ENCODE data around the gene GALNT2.

The GALNT2 gene

GRCh38 chr1:230310381-230311163, 243.5 kb downstream of the GALNT2 start:
- DNase-seq, result peak; percentile 45

- no peak for DNase-seq
These were observed 245.6 kb downstream of the GALNT2 start for GRCh38 chr1:230312676-230313075.

- no peak for DNase-seq
These were observed 246.6 kb downstream of the GALNT2 start for GRCh38 chr1:230313453-230314141.

GRCh38 chr1:230314142-230314470, 247.1 kb downstream of the GALNT2 start:
- DNase-seq, result no peak

GRCh38 chr1:230315099-230315498, 248.1 kb downstream of the GALNT2 start:
- no peak for DNase-seq

GRCh38 chr1:230316864-230317745, 250.1 kb downstream of the GALNT2 start:
- no peak for DNase-seq

- no peak for DNase-seq
These were observed 251.1 kb downstream of the GALNT2 start for GRCh38 chr1:230317823-230318819.

GRCh38 chr1:230319014-230319747, 252.1 kb downstream of the GALNT2 start:
- DNase-seq, result no peak

- no peak for DNase-seq
These were observed 253.8 kb downstream of the GALNT2 start for GRCh38 chr1:230320804-230321203.

GRCh38 chr1:230321341-230321740, 254.3 kb downstream of the GALNT2 start:
- DNase-seq, result no peak

GRCh38 chr1:230321741-230322420, 254.8 kb downstream of the GALNT2 start:
- DNase-seq, result no peak

- no peak for DNase-seq
These were observed 255.4 kb downstream of the GALNT2 start for GRCh38 chr1:230322421-230322756.

GRCh38 chr1:230322967-230323547, 256.0 kb downstream of the GALNT2 start:
- no peak for DNase-seq

GRCh38 chr1:230323686-230324085, 256.6 kb downstream of the GALNT2 start:
- no peak for DNase-seq

GRCh38 chr1:230326971-230327891, 260.2 kb downstream of the GALNT2 start:
- DNase-seq, result no peak

- no peak for DNase-seq
These were observed 260.9 kb downstream of the GALNT2 start for GRCh38 chr1:230327892-230328284.

- no peak for DNase-seq
These were observed 261.4 kb downstream of the GALNT2 start for GRCh38 chr1:230328342-230329015.

- DNase-seq, result no peak
These were observed 263.1 kb downstream of the GALNT2 start for GRCh38 chr1:230330157-230330556.

Data from effector CD4-positive, alpha-beta T cell (primary cell).